HCEC 1CT (cell line): ENCODE measurements around the gene PITX2.
"Not testable (repeated sequence)": the region's sequence is repeated elsewhere in the genome, so short reads cannot be mapped to it uniquely, and the experiment has no call there.

ENCODE experiments used
- DNase-seq: peaks from one replicate; pipeline ENCODE4 v3.0.0-alpha.2; 2017

PITX2 gene

DNA sequence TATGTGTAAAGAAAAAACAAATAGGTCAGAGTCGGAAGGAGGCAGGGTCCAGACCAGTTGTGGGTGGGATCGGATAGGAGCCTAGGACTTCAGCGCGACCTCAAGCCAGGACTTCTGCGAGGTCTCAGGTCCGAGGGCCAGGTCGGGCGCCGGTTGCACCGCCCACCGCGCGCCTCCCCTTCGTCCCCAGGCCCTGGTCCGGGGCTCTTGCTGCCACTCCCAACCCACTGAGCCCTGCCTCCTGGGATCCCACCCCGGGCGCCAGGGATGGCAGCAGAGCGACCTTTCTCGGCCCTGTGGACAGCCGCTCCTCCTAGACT lies 12.3 kb downstream of the PITX2 start:
- no peak for DNase-seq

DNA sequence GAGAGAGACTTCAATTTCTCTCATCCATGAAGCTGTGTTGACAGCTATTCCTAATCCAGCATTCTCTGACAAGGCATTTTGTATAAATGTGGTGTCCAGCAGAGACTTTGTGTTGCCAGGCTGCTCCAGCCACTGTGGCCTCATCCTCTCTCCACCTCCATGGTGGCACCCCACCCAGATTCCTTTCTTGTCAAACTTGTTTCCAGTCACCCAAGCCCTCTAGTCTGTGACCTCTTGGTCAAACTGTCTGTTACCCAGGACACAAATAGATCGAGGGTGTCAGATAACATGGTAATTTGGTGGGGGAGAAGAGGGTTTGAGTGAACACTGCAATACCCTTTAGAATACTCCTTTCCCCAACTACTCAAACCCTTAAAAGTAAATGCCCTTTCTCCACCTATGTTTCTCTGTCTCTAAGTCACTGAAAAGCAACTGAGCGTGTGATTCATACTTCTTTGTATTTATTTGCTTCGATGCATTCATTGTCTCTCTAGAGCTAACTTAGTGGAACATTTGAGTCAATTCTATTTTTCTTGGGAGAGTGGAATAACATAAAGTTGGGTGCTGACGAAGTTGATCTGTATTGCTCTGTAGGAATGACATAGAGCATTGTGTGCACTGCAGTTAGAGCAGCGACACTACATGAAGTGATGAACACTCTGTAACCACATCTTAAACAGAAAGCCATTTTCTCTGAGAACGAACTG lies 13.7 kb downstream of the PITX2 start:
- DNase-seq: no peak

DNA sequence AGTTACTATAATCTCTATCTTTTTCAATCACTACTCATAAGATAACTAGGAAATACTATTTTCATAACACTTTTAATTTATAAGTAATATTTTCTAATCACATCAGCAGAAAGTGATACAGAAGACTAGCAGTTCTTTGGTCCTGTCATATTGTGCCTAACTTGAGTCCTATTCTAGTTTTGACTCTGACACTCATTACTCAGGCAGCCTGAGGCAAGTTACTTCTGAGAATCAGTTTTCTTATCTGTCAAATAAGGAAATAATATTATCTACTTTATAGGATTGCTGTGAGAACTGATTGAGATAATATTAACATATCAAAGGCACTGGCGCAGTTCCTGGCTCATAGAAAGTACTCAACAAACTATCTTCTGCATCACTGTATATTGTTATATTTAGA lies 17.8 kb downstream of the PITX2 start:
- DNase-seq: no peak

DNA sequence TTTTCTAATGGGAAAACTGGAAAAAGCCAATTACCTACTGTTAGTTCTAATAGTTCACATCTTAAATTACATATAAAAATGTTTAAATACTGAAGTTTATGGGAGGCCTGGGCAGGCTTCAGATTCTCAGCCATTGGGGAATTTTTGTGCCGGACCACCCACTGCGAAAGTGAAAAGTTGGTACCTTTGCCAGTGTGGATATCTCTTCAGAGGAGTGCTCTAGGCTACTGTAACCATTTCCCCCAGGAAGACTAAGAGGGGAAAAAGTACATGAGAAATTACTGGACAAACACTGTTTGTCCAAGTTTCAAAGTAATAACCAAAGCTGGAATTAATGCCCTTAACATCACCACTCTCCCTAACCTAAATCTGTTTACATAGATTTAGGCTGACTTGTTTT lies 20.8 kb downstream of the PITX2 start:
- DNase-seq: no peak

DNA sequence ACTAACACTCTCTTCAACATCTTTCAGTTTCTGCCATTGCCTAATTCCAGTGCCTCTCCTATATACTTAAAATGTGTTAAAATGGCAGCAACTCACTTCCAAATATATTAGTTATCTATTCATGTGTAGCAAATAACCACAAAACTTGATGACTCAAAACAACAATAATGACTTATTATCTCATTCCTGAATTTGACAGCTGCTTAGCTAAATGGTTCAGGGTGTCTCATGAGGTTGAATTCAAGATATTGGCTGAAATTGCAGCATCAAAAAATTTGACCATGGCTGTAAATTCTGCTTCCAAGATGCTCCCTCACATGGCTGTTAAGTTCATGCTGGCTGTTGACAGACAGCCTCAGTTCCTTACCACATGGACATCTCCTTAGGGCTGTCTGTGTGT lies 25.3 kb downstream of the PITX2 start:
- DNase-seq: no peak

DNA sequence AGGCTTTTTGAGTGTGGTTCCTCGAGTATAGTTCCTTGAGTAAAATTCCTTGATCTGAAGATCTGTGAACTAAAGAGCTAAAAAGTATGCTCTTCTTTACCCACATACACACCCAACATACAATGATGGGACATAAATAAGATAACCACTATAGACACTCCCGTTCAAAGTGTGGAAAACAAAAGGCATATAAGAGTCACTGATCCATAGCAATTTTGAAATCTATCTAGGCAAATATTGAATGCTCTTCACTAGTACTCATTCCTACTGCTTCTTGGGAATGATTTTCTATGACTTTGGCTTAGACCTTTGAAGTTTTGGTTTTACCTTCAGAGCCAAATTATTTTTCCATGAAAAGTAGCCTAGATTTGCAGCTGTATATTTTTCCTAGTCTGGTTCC lies 26.4 kb downstream of the PITX2 start:
- DNase-seq: no peak

DNA sequence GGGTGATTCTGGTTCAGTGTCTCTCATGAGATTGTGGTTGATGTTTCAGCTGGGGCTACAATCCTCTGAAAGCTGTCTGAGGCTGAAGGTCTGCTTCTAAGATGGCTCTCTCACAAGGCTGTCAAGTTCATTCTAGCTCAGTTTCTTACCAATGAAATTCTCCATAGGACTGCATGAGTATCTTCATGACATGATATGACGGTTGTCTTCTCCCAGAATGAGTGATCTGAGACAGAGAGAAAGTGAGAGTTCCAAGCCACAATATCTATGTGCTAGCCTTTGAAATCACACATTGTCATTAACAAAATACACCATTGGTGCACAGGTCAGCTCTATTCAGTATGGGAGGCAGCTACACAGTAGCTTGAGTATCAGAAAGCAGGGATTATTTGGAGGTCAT lies 27.3 kb downstream of the PITX2 start:
- DNase-seq: no peak

DNA sequence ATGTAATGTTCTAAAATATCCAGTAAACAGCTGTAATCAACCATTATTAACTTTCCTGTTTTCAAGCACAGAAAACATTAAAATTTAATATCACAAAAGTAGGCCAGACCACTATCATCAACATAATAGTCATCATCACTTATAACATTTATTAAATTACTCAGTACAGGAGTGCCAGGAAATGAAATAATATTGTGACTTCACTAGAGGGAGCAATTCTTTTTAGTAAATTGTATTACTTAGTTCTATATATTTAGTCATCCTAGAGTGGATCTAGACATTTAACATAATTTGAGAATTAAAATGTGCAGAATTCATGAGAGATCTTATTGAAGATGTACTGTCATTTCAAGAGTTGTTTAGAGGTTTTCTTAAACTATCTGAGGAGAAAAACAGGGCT lies 33.6 kb downstream of the PITX2 start:
- peak; percentile 15 for DNase-seq

DNA sequence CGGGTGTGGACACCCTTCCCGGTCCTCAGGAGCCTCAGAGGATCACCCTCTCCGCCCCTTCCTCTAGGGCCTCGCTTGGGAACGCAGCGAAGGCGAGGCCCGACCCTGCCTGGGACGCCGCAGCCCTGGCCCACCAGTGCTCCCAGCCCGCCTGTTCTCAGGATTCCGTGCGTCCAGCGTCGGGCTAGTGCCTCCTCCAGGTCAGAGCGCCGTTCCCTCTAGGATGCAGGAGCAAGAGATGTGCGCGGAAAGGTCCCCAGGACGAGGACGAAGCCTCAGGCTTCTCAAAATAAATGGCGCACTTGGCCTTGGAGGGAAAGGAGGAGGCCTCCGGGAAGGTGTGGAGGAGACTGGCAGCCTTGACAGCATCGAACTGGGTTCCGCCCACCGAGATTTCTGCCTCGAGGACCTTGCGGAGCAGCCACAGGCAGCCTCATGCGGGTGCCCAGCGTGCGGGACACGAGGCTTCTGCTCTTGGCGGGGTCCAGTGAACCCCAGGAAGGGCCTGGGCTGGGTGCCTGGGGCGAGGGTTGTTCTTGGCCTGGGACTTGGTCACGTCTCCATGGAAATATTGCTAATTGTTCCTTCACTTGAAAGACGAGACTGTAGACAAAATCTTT lies 35.1 kb downstream of the PITX2 start:
- no peak for DNase-seq

DNA sequence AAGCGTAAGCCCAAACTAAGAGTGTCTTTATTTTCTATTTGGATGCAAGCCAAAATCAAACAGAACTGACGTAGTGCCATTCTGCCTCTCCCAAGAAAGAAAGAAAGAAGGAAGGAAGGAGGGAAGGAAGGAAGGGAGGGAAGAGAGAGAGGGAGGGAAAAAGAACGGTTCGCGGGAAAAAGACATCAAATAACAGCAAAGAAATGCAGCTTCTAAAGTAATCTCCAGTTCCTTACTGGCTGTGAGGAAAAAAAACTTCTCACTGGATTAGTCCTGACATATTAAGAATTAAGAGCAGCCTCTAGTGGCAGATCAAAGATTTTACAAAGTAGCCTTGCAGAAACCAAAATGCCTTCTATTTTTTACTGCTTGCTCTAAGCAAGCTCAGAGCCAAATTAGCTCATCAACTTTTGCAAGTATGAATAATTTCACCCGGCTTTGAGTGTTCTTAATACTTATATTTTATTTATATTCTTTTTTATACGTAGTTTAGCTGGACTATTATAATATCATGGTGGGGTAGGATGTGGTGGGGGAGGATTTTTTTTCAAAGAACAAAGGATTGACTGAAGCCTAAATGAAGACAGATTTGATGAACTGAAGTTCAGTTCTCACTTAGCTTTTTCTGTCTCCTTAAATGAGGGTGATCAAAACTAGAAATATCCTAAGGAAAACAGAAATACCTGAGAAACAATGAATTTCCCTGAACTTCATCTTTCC lies 36.6 kb downstream of the PITX2 start:
- DNase-seq: peak; percentile 66

DNA sequence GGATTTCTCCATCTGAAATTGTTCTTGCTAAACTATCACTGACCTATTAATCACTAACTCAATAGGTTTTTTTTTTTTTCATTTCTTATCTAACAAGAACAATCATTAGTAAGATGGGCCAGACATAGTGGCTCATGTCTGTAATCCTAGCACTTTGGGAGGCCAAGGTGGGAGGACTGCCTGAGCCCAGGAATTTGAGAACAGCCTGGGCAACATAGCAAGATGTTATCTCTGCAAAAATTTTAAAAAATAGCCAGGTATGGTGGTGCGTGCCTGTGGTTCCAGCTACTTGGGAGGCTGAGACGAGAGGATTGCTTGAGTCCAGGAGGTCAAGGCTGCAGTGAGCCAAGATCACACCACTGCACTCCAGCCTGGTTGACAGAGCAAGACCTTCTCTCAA lies 46.2 kb downstream of the PITX2 start:
- DNase-seq: not testable (repeated sequence)
